Vagina (tissue), 2 donors: ENCODE data around the gene SRP68. TPM values are rescaled to one million over a fixed set of nuclear protein-coding genes. Genes with fewer than 3 reads are reported as not detected.

Experiments used
- DNase-seq, 2 donors: peaks; one replicate each; pipeline ENCODE4 v3.0.0-alpha.2; 2017; ENCODE audit errors: extremely low spot score in 2 of 2
- H3K27ac ChIP-seq: fragments of 200-600 bp; sonication (generic); one replicate; pipeline ENCODE4 v1.5.1; 2019
- H3K27me3 ChIP-seq: fragments of 200-600 bp; sonication (generic); one replicate; pipeline ENCODE4 v1.5.1; 2019
- H3K36me3 ChIP-seq, 2 donors: fragments of 200-600 bp; sonication (generic); one replicate each; pipeline ENCODE4 v1.5.1; 2017 to 2019
- H3K4me1 ChIP-seq: fragments of 200-600 bp; sonication (generic); one replicate; pipeline ENCODE4 v1.5.1; 2019
- H3K4me3 ChIP-seq, 2 donors: fragments of 200-600 bp; sonication (generic); 1 replicate in 1 of 2; 2 replicates in 1 of 2; pipeline ENCODE4 v1.5.1; 2016 to 2019
- H3K9me3 ChIP-seq: fragments of 200-600 bp; sonication (generic); one replicate; pipeline ENCODE4 v1.5.1; 2019
- POLR2A ChIP-seq, 2 donors: fragments of 450-650 bp; IDR thresholded peaks; one replicate each; pipeline ENCODE4 v1.6.1; 2017; ENCODE audit warnings: antibody characterized with exemption in 2 of 2, mild to moderate bottlenecking in 2 of 2, moderate library complexity in 2 of 2
- POLR2AphosphoS5 ChIP-seq, 2 donors: sonication (generic); formaldehyde crosslinking; IDR thresholded peaks; one replicate each; pipeline ENCODE4 v1.9.0; 2017; ENCODE audit warnings: antibody characterized with exemption in 2 of 2, mild to moderate bottlenecking in 2 of 2, low read depth in 1 of 2; ENCODE audit not compliant: insufficient read depth in 1 of 2
- intact Hi-C: fragments of 100-400 bp; cut with DNase I; formaldehyde crosslinking; loops from one replicate; pipeline ENCODE4 v1.15.1; 2023
- total RNA-seq: library from RNA; depleted of rRNA; stranded (reverse); fragments of >200 nt; gene quantifications from one replicate; pipeline ENCODE4 v1.2.3, GENCODE V29; 2016
- TF ChIP-seq, protein P1 (sequence below), 3 experiments: fragments of 450-650 bp in 2 of 3; fragments of 200-600 bp in 1 of 3; sonication (generic) in 1 of 3; IDR thresholded peaks; one replicate each; pipeline ENCODE4 v1.5.1; 2017 to 2019; ENCODE audit warnings: antibody characterized with exemption in 3 of 3, mild to moderate bottlenecking in 2 of 3, moderate library complexity in 2 of 3

Gene SRP68
- total RNA-seq, 1 donor from 2014 or later, result 52.8 TPM

DNA sequence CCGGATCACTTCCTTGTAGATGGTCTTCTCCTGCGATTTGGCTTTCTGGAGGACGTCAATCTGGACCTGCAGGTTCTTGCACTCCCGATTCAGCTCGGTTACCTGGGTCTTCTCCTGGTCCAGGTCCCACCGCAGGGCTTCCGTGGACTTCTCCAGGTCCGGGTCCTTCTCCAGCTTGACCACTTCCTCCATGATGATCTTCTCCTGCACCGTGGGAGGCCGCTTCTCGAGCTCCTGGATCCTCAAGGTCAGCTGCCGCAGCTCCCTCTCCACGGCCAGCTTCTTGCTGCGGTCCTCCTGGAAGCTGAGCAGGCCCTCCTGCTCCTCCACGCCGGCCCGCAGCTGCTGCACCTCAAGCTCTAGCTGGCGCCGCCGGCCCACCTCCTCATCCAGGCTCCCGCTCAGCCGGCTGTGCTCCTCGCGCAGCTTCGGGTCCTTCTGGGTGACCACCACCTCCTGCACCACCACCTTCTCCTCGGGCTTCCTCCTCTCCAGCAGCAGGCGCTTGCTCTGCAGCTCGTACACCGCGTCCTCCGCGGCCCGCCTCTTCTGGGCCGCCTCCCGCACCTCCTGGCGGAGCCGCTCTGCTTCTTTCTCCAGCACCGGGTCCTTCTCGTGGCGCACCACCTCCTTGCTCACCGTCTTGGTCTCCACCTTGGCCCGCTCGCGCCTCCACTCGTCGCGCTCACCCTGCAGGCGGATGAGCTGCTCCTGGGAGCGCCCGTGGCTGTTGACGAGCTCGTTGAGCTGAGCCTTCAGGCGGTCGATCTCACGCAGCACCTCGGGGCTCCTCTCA lies 63.5 kb downstream of the SRP68 start:
- H3K36me3 ChIP-seq, result peaks cover 0 to 15% of the 10 kb centered on the region in 2 donors
- no peaks in the 10 kb centered on the region for H3K27me3 ChIP-seq
- DNase-seq, result no peak
- TF ChIP-seq POLR2A (IDR thresholded peaks at IDR 0.05) (no peak), POLR2AphosphoS5 (IDR thresholded peaks at IDR 0.05; ENCODE audit: insufficient read depth in 1 of 2, low read depth in 1 of 2) (no peak)
- TF ChIP-seq, protein P1, sequence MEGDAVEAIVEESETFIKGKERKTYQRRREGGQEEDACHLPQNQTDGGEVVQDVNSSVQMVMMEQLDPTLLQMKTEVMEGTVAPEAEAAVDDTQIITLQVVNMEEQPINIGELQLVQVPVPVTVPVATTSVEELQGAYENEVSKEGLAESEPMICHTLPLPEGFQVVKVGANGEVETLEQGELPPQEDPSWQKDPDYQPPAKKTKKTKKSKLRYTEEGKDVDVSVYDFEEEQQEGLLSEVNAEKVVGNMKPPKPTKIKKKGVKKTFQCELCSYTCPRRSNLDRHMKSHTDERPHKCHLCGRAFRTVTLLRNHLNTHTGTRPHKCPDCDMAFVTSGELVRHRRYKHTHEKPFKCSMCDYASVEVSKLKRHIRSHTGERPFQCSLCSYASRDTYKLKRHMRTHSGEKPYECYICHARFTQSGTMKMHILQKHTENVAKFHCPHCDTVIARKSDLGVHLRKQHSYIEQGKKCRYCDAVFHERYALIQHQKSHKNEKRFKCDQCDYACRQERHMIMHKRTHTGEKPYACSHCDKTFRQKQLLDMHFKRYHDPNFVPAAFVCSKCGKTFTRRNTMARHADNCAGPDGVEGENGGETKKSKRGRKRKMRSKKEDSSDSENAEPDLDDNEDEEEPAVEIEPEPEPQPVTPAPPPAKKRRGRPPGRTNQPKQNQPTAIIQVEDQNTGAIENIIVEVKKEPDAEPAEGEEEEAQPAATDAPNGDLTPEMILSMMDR (IDR thresholded peaks at IDR 0.05), result no peak
- H3K4me3 ChIP-seq, result no peak overlapping the region
- no peak overlapping the region for H3K27ac ChIP-seq
- no peaks in the 10 kb centered on the region for H3K9me3 ChIP-seq
- intact Hi-C loops, result loop anchor here (5.0 to 10.0 kb wide), 2 partner anchors 97 to 276 kb away; no protein-coding TSS in a partner anchor
- peaks cover under 1% of the 10 kb centered on the region for H3K4me1 ChIP-seq

DNA sequence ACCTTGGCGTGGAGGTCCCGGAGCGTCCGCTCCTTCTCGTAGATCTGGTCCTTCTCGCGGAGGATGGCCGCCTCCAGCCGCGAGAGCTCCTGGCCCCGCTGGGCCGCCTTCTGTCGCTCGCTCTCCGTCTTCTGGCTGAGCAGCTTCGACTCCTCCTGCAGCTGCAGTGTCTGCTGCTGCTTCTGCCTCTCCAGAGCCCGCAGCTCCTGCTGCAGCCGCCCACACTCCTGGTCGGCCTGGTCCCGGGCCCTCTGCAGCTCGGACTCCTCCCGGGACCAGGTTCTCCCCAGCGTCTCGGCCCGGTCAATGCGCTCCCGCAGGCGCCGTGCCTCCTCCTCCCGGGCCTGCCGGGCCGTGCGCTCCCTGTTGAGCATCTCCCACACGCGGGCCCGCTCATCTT lies 64.1 kb downstream of the SRP68 start:
- H3K27me3 ChIP-seq, result no peaks in the 10 kb centered on the region
- intact Hi-C loops, result loop anchor here (5.0 to 10.0 kb wide), 2 partner anchors 96 to 277 kb away; no protein-coding TSS in a partner anchor
- TF ChIP-seq, protein P1 (IDR thresholded peaks at IDR 0.05), result no peak
- no peak for TF ChIP-seq POLR2A (IDR thresholded peaks at IDR 0.05)
- TF ChIP-seq POLR2AphosphoS5 (IDR thresholded peaks at IDR 0.05; ENCODE audit: insufficient read depth in 1 of 2, low read depth in 1 of 2), result no peak
- H3K36me3 ChIP-seq, result peaks cover 0 to 21% of the 10 kb centered on the region in 2 donors
- H3K4me3 ChIP-seq, result no peak overlapping the region
- no peak overlapping the region for H3K27ac ChIP-seq
- DNase-seq, result no peak
- H3K4me1 ChIP-seq, result no peaks in the 10 kb centered on the region
- no peaks in the 10 kb centered on the region for H3K9me3 ChIP-seq

DNA sequence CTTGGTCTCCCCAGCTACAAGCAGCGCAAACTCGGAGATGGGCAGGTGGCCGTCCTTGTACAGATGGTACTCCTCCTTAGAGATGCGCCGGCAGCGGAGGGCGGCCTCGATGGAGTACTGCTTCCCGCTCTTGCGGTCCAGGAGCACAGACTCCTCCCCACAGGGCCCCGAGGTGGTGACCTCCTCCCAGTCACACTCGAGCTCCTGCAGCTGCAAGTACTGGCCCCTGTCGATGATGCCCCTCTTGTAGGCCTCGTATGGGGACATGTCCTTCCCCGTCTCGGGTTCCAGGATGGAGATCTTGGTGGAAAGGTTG lies 64.5 kb downstream of the SRP68 start:
- H3K27ac ChIP-seq, result no peak overlapping the region
- no peaks in the 10 kb centered on the region for H3K9me3 ChIP-seq
- TF ChIP-seq POLR2AphosphoS5 (IDR thresholded peaks at IDR 0.05; ENCODE audit: insufficient read depth in 1 of 2, low read depth in 1 of 2), result no peak
- intact Hi-C loops, result loop anchor here (5.0 to 10.0 kb wide), 2 partner anchors 96 to 277 kb away; no protein-coding TSS in a partner anchor
- no peak for DNase-seq
- no peak overlapping the region for H3K4me3 ChIP-seq
- H3K27me3 ChIP-seq, result no peaks in the 10 kb centered on the region
- no peaks in the 10 kb centered on the region for H3K4me1 ChIP-seq
- H3K36me3 ChIP-seq, result peaks cover 0 to 21% of the 10 kb centered on the region in 2 donors

DNA sequence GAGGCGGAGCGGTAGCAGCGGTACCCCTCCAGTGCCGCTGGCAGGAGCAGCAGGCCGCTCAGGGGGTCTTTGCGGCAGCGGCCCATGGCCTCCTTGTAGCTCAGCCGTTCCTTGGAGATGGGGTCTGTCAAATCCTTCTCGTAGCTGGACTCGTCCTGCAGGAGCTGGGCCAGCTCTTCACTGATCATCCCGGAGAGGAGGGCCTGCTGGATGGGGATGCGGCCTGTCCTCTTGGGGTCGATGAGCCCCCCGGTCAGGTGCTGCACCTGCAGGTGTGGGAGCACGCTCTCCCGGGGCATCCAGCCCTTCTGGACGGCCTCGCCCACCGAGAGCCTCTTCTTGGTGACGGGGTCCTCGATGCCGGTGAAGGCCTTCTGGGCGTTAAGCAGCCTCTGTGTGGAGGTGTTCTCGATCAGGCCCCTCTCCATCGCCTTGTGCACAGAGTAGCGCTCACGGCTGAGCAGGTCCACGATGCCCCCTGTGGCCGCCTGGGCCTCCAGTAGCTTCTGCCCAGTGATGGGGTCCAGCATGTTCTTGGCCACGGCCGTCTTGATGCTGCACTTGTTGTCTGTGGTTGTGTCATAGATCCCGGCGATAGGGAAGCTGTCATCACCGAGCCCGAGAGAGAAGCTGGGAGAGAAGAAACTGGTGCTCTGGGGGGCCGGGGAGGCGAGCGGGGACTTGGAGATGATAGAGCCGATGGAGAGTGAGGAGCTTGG lies 65.0 kb downstream of the SRP68 start:
- Histone ChIP-seq H3K4me1 (no peaks in the 10 kb centered on the region), H3K9me3 (no peaks in the 10 kb centered on the region), H3K27ac (no peak overlapping the region), H3K27me3 (no peaks in the 10 kb centered on the region), H3K4me3 (no peak overlapping the region), H3K36me3 (peaks cover 0 to 21% of the 10 kb centered on the region in 2 donors)
- intact Hi-C loops, result loop anchor here (5.0 to 10.0 kb wide), 2 partner anchors 95 to 278 kb away; no protein-coding TSS in a partner anchor
- TF ChIP-seq POLR2A (IDR thresholded peaks at IDR 0.05) (no peak), POLR2AphosphoS5 (IDR thresholded peaks at IDR 0.05; ENCODE audit: insufficient read depth in 1 of 2, low read depth in 1 of 2) (no peak)
- TF ChIP-seq, protein P1 (IDR thresholded peaks at IDR 0.05), result no peak
- no peak for DNase-seq

DNA sequence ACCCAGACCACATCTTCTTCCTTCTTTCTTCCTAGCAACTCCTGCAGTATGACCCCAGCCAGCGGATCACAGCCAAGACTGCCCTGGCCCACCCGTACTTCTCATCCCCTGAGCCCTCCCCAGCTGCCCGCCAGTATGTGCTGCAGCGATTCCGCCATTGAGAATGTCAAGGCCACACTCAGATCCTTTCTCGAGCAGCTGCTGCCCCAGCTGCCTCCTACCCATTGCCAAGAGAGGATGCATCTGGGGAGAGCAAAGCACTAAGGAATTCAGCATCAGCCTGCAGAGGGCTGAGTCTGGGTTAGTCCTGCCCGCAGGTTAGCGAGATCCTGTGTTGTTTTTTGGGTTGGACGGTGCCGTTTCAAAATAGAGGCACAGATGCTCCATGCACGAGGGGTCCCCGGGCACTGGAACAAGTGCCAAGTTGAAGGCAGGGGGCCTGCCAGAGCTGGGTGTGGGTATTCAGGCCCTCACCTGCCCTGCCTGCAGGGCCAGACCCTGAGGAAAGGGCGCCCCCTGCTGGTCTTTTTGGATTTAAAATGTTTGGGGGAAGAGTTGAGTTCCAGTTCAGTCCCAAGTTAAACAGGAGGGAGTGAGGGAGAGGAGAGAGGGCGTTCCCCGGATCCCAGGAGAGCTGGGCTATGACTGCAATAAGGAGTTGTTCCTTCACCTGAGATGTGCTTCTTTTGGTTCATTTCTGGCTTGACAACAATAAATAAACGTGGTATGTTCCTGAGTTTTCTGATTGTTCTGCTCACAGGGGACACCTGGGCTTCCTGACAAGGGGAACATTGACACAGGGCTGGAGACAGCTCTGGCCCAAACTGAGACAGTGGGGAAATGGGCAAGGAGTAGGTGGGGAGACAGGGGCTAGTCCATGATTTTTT lies 66.8 kb downstream of the SRP68 start:
- Histone ChIP-seq H3K4me3 (no peak overlapping the region), H3K36me3 (peaks cover 0 to 21% of the 10 kb centered on the region in 2 donors), H3K9me3 (no peaks in the 10 kb centered on the region), H3K27ac (no peak overlapping the region), H3K27me3 (no peaks in the 10 kb centered on the region), H3K4me1 (no peaks in the 10 kb centered on the region)
- TF ChIP-seq, protein P1 (IDR thresholded peaks at IDR 0.05), result peak; percentile 47 to 78 (median 50)
- no peak for TF ChIP-seq POLR2AphosphoS5 (IDR thresholded peaks at IDR 0.05; ENCODE audit: insufficient read depth in 1 of 2, low read depth in 1 of 2)
- intact Hi-C loops, result loop anchor here (5.0 to 10.0 kb wide), 2 partner anchors 93 to 279 kb away; no protein-coding TSS in a partner anchor
- DNase-seq, result no peak
